HepG2 (cell line): ENCODE results near the gene ADAMTS17.

Experiments
- DNMT3B ChIP-seq: conservative IDR thresholded peaks from 2 replicates; pipeline ENCODE4 v1.6.1; 2016; ENCODE audit warnings: missing biosample characterization, control low read depth
- EHMT2 ChIP-seq: fragments of 200-600 bp; sonication (generic); IDR thresholded peaks from 2 replicates; pipeline ENCODE4 v1.7.0; 2017; ENCODE audit warnings: antibody characterized with exemption, low read depth, low read length, borderline replicate concordance
- HOXA3 ChIP-seq: sonication (generic); formaldehyde crosslinking; IDR thresholded peaks from 2 replicates; pipeline ENCODE4 v1.5.0; 2020; ENCODE audit warnings: missing genetic modification reagents
- NR1H2 ChIP-seq: sonication (generic); formaldehyde crosslinking; IDR thresholded peaks from 2 replicates; pipeline ENCODE4 v1.8.1; 2022; ENCODE audit warnings: low read depth, missing genetic modification reagents, borderline replicate concordance
- POLR2AphosphoS5 ChIP-seq: IDR thresholded peaks from 2 replicates; pipeline ENCODE4 v1.6.1; 2012; ENCODE audit warnings: low read depth, low read length
- TAF1 ChIP-seq: sonication (generic); formaldehyde crosslinking; IDR thresholded peaks from 2 replicates; pipeline ENCODE4 v1.4.0; 2020; ENCODE audit warnings: missing genetic modification reagents
- YEATS2 ChIP-seq: sonication (generic); formaldehyde crosslinking; IDR thresholded peaks from 2 replicates; pipeline ENCODE4 v1.4.0; 2020; ENCODE audit warnings: missing genetic modification reagents, borderline replicate concordance
- ZMYM2 ChIP-seq: sonication (generic); formaldehyde crosslinking; IDR thresholded peaks from 2 replicates; pipeline ENCODE4 v1.8.0; 2022; ENCODE audit warnings: mild to moderate bottlenecking, missing genetic modification reagents
- ZNF343 ChIP-seq: sonication (generic); formaldehyde crosslinking; IDR thresholded peaks from 2 replicates; pipeline ENCODE4 v1.4.0; 2020; ENCODE audit warnings: mild to moderate bottlenecking, missing genetic modification reagents
- TF ChIP-seq, protein P1 (sequence below): sonication (generic); formaldehyde crosslinking; IDR thresholded peaks from 2 replicates; pipeline ENCODE4 v1.5.0; 2020; ENCODE audit warnings: mild to moderate bottlenecking, missing genetic modification reagents, moderate library complexity
- TF ChIP-seq, protein P2 (sequence below): IDR thresholded peaks from 2 replicates; pipeline ENCODE4 v1.4.0; 2020; ENCODE audit warnings: mild to moderate bottlenecking, missing genetic modification reagents
- TF ChIP-seq, protein P3 (sequence below): sonication (generic); formaldehyde crosslinking; IDR thresholded peaks from 2 replicates; pipeline ENCODE4 v1.5.1; 2020; ENCODE audit warnings: mild to moderate bottlenecking, missing genetic modification reagents, moderate library complexity
- TF ChIP-seq, protein P4 (sequence below): sonication (generic); formaldehyde crosslinking; IDR thresholded peaks from 2 replicates; pipeline ENCODE4 v1.9.0; 2021; ENCODE audit warnings: missing genetic modification reagents, mild to moderate bottlenecking, borderline replicate concordance

DNA sequence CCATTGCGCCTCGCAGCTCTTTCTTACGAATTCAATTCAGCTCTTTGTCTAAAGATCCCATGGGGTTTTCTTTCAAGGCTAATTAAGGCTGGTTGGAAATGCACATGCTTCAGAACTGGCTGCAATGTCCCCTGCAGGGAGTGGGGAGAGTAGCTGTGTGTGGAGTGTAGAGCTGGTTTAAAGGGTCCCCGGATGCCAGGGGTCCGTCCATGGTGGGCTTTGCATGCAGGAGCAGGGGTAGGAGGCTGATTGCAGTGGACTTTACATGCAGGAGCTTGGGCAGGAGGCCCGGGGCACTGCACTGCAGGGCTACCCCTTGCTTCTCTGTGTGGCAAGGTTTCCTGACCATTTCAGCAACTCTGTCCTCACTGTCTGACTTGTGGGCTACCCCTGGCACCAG lies 346.9 kb downstream of the ADAMTS17 start:
- TF ChIP-seq DNMT3B (no peak), HOXA3 (CRISPR knock-in tag) (no peak), ZMYM2 (CRISPR knock-in tag) (no peak), POLR2AphosphoS5 (no peak), ZNF343 (CRISPR knock-in tag) (no peak), EHMT2 (no peak), TAF1 (CRISPR knock-in tag) (no peak), NR1H2 (CRISPR knock-in tag) (no peak), YEATS2 (CRISPR knock-in tag) (no peak)
- TF ChIP-seq, protein P1, sequence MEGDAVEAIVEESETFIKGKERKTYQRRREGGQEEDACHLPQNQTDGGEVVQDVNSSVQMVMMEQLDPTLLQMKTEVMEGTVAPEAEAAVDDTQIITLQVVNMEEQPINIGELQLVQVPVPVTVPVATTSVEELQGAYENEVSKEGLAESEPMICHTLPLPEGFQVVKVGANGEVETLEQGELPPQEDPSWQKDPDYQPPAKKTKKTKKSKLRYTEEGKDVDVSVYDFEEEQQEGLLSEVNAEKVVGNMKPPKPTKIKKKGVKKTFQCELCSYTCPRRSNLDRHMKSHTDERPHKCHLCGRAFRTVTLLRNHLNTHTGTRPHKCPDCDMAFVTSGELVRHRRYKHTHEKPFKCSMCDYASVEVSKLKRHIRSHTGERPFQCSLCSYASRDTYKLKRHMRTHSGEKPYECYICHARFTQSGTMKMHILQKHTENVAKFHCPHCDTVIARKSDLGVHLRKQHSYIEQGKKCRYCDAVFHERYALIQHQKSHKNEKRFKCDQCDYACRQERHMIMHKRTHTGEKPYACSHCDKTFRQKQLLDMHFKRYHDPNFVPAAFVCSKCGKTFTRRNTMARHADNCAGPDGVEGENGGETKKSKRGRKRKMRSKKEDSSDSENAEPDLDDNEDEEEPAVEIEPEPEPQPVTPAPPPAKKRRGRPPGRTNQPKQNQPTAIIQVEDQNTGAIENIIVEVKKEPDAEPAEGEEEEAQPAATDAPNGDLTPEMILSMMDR (CRISPR knock-in tag), result no peak
- TF ChIP-seq, protein P2, sequence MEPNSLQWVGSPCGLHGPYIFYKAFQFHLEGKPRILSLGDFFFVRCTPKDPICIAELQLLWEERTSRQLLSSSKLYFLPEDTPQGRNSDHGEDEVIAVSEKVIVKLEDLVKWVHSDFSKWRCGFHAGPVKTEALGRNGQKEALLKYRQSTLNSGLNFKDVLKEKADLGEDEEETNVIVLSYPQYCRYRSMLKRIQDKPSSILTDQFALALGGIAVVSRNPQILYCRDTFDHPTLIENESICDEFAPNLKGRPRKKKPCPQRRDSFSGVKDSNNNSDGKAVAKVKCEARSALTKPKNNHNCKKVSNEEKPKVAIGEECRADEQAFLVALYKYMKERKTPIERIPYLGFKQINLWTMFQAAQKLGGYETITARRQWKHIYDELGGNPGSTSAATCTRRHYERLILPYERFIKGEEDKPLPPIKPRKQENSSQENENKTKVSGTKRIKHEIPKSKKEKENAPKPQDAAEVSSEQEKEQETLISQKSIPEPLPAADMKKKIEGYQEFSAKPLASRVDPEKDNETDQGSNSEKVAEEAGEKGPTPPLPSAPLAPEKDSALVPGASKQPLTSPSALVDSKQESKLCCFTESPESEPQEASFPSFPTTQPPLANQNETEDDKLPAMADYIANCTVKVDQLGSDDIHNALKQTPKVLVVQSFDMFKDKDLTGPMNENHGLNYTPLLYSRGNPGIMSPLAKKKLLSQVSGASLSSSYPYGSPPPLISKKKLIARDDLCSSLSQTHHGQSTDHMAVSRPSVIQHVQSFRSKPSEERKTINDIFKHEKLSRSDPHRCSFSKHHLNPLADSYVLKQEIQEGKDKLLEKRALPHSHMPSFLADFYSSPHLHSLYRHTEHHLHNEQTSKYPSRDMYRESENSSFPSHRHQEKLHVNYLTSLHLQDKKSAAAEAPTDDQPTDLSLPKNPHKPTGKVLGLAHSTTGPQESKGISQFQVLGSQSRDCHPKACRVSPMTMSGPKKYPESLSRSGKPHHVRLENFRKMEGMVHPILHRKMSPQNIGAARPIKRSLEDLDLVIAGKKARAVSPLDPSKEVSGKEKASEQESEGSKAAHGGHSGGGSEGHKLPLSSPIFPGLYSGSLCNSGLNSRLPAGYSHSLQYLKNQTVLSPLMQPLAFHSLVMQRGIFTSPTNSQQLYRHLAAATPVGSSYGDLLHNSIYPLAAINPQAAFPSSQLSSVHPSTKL, result no peak
- TF ChIP-seq, protein P3, sequence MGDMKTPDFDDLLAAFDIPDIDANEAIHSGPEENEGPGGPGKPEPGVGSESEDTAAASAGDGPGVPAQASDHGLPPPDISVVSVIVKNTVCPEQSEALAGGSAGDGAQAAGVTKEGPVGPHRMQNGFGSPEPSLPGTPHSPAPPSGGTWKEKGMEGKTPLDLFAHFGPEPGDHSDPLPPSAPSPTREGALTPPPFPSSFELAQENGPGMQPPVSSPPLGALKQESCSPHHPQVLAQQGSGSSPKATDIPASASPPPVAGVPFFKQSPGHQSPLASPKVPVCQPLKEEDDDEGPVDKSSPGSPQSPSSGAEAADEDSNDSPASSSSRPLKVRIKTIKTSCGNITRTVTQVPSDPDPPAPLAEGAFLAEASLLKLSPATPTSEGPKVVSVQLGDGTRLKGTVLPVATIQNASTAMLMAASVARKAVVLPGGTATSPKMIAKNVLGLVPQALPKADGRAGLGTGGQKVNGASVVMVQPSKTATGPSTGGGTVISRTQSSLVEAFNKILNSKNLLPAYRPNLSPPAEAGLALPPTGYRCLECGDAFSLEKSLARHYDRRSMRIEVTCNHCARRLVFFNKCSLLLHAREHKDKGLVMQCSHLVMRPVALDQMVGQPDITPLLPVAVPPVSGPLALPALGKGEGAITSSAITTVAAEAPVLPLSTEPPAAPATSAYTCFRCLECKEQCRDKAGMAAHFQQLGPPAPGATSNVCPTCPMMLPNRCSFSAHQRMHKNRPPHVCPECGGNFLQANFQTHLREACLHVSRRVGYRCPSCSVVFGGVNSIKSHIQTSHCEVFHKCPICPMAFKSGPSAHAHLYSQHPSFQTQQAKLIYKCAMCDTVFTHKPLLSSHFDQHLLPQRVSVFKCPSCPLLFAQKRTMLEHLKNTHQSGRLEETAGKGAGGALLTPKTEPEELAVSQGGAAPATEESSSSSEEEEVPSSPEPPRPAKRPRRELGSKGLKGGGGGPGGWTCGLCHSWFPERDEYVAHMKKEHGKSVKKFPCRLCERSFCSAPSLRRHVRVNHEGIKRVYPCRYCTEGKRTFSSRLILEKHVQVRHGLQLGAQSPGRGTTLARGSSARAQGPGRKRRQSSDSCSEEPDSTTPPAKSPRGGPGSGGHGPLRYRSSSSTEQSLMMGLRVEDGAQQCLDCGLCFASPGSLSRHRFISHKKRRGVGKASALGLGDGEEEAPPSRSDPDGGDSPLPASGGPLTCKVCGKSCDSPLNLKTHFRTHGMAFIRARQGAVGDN (CRISPR knock-in tag), result no peak
- TF ChIP-seq, protein P4, sequence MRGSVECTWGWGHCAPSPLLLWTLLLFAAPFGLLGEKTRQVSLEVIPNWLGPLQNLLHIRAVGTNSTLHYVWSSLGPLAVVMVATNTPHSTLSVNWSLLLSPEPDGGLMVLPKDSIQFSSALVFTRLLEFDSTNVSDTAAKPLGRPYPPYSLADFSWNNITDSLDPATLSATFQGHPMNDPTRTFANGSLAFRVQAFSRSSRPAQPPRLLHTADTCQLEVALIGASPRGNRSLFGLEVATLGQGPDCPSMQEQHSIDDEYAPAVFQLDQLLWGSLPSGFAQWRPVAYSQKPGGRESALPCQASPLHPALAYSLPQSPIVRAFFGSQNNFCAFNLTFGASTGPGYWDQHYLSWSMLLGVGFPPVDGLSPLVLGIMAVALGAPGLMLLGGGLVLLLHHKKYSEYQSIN (CRISPR knock-in tag), result no peak
